ENCODE measurements around the gene HSD3B2.

HSD3B2 gene

DNA sequence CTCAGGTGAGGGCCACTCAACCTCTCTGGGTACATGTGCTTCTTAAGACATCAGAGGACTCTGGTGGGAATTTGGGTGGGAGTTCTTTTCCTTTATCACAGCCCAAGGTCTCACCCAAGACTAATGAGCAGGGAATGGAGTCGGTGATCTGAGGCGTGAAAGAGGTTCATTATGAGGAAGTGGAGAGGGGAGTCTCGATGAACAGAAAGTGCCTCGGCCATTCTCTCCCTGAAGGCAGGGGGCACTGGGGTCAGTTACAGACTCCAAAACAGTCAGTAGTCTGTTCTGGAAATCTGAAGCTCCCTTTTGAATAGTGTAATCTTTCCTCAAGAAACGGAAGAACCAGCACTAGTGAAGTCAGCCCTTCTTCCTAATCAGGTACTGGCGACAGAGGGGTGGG is 36.2 kb downstream of the HSD3B2 start:
- in situ Hi-C loops (cut with HindIII; ENCODE audit: low sequenced_read_pairs), result no loop called here

DNA sequence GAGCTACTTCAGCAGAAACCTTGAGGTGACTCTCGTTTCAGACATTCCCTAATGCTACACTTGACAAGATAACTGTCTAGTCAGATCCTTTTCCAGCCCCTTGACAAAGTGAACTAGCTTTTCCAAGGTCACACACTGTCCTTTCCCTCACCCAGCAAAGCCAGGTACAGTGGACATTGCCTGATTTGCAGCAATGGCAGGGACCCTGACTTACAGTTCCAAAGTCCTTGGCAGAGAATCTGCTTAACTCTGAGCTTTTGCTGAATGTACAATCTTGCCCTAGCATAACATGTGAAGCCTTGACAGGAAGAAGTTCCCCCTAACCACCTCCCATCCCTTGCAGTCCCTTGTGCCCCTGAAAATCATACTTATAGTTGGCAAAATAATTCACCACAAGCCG is 37.1 kb downstream of the HSD3B2 start:
- in situ Hi-C loops (cut with HindIII; ENCODE audit: low sequenced_read_pairs), result no loop called here

- in situ Hi-C loops (cut with HindIII; ENCODE audit: low sequenced_read_pairs), result no loop called here
Measured at GRCh38 chr1:119453021-119453420, 38.1 kb downstream of the HSD3B2 start.

DNA sequence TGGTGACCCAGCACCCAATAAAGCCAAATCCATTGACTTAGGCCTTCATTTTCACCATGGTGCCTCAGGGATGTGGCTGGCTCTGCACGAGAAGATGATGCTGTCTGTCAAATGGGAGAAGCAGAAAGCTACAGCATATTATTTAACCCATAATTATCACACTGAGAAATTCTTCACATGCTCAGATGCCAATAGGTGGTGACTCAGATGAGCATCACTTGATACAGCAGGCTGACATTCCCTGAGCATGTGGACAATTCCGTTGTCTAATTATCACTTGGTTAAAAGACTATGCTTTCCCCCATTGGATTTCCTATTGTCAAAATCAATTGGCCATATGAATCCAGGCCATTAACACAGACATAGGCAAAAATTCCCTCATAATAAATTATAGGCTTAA is 48.0 kb downstream of the HSD3B2 start:
- in situ Hi-C loops (cut with HindIII; ENCODE audit: low sequenced_read_pairs), result no loop called here

DNA sequence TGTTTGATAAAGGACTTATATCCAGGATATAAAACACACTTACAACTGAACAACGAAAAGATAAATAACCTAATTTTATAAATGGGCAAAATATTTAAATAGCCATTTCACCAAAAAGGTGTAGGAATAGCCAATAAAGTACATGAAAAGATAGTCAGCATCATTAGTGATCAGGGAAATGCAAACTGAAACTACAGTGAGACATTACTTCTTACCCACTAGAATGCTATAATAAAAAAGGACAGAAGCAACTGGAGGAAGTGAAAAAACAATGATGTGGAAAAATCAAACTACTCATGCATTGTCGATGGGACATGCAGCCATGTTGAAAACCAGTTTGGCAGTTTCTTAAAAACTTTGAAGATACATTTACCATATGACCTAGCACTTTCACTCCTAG is 48.6 kb downstream of the HSD3B2 start:
- in situ Hi-C loops (cut with HindIII; ENCODE audit: low sequenced_read_pairs), result no loop called here

DNA sequence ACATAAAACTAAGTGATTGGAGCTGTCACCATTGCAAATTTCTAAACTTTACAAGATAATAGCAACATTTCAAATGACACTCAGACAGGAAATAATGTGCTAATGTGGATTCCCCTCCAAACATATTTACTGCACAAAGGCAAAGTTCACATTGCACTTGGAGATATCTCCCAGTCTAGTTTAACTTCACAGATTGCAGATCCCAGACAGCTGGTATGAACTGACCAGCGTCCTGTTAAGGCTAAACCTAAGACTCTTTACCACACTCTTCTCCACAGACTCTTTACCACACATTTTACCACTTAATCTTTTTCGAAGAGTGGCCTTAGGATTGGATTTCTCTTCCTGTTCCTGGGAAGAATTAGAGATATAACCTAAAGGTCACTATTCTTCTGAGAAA is 51.5 kb downstream of the HSD3B2 start:
- in situ Hi-C loops (cut with HindIII; ENCODE audit: low sequenced_read_pairs), result no loop called here

DNA sequence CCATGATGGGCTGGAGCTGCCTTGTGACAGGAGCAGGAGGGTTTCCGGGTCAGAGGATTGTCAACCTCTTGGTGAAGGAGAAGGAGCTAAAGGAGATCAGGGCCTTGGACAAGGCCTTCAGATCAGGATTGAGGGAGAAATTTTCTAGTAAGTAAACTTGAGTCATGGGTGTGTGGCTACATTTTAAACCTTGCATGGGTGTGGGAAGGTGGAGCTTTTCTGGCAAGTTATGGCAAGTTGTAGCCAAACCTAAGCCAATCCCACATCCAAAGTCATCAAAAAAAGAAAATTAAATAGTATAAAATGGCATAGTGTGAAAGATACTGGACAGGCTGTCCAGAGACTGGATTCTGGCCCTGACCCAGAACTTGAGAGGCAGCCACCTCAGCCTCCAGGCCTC is 52.3 kb downstream of the HSD3B2 start:
- in situ Hi-C loops (cut with HindIII; ENCODE audit: low sequenced_read_pairs), result no loop called here

GRCh38 chr1:119467857-119468668 is 53.1 kb downstream of the HSD3B2 start:
- in situ Hi-C loops (cut with HindIII; ENCODE audit: low sequenced_read_pairs), result no loop called here

- in situ Hi-C loops (cut with HindIII; ENCODE audit: low sequenced_read_pairs), result no loop called here
Measured at GRCh38 chr1:119469741-119470140, 54.8 kb downstream of the HSD3B2 start.

DNA sequence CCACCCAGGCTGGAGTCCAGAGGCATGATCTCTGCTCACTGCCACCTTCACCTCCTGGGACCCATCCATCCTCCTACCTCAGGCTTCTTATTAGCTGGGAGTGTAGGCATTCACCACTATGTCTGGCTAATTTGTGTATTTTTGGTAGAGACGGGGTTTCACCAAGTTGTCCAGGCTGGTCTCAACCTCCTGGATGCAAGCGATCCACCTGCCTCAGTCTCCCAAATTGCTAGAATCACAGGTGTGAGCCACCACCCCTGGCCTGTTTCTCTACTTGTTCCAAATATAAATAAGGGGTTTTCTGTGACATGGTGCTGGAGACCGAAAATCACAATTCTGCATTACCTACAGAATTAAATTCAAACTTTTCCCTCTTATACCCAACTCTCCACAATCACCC is 55.4 kb downstream of the HSD3B2 start:
- in situ Hi-C loops (cut with HindIII; ENCODE audit: low sequenced_read_pairs), result no loop called here

- in situ Hi-C loops (cut with HindIII; ENCODE audit: low sequenced_read_pairs), result no loop called here
Measured at GRCh38 chr1:119470958-119471357, 56.0 kb downstream of the HSD3B2 start.

- in situ Hi-C loops (cut with HindIII; ENCODE audit: low sequenced_read_pairs), result no loop called here
Measured at GRCh38 chr1:119471566-119471965, 56.6 kb downstream of the HSD3B2 start.

DNA sequence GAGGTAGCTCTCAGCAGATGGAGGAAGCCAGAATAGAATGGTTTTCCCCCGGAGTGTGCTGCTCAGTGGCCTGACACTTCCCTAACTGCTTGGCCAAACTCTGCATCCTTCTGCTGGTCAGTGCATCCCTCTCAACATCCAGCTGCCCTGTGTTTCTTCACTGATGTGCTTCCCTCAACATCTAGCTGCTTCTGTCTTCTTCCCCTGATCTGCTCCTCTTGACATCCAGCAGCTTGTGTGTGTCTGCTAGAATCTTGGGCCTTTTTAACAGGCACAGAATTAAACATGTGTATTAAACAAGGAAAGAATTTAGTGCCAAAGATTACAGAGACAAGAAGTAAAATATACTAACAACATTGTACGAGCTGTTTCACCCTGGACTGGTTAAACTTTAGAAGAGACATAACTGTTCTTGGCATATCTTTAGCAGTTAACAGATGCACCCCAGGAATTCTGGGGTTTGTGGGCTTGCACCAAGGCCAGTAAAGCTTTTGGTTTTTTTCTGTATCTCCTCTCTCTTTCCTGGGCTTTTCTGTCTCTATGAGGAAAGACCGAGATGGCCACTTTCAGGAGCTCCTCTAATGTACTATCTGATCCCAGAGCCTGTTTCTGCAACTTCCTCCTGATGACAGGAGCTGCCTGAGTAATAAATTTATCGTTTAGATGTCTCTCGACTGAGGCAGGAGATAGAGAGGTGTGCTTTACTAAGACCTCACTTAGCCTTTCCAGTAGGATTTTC is 57.3 kb downstream of the HSD3B2 start:
- in situ Hi-C loops (cut with HindIII; ENCODE audit: low sequenced_read_pairs), result no loop called here

Measured in endothelial cell of hepatic sinusoid (primary cell).